Measurements from ENCODE around the gene B4GALNT3. TPM values are rescaled to one million over a fixed set of nuclear protein-coding genes. Genes with fewer than 3 reads are reported as not detected.

Gene B4GALNT3
- total RNA-seq, 4 donors from 2014 or later, result 7.9 to 14.1 (median 9.8) TPM

- no peak overlapping the region for H3K27ac ChIP-seq
- WGBS, 2 donors, result 65 to 76% methylated on average over 1 of the region's 1 CpG
- TF ChIP-seq CTCF (IDR thresholded peaks at IDR 0.05), result no peak
- no peak for TF ChIP-seq POLR2A (IDR thresholded peaks at IDR 0.05)
- TF ChIP-seq EP300 (IDR thresholded peaks at IDR 0.05), result no peak
- no peaks in the 10 kb centered on the region for H3K9me3 ChIP-seq
- H3K27me3 ChIP-seq, result peaks cover 0 to 7% of the 10 kb centered on the region in 2 donors
- H3K4me3 ChIP-seq, result no peak overlapping the region
- H3K4me1 ChIP-seq, result no peaks in the 10 kb centered on the region
- no peaks in the 10 kb centered on the region for H3K36me3 ChIP-seq
- DNase-seq (ENCODE audit: low spot score in 2 of 2), result no peak
Measured at GRCh38 chr12:447141-447540, 12.6 kb upstream of the B4GALNT3 start.

- Histone ChIP-seq H3K4me1 (no peaks in the 10 kb centered on the region), H3K4me3 (no peak overlapping the region), H3K27me3 (peaks cover 0 to 10% of the 10 kb centered on the region in 2 donors), H3K27ac (no peak overlapping the region), H3K36me3 (no peaks in the 10 kb centered on the region), H3K9me3 (no peaks in the 10 kb centered on the region)
- 49 to 75% methylated on average over 4 of the region's 4 CpGs for WGBS, 2 donors
- TF ChIP-seq EP300 (IDR thresholded peaks at IDR 0.05) (no peak), CTCF (IDR thresholded peaks at IDR 0.05) (no peak)
- DNase-seq (ENCODE audit: low spot score in 2 of 2), result no peak
Measured at GRCh38 chr12:449203-449602, 10.5 kb upstream of the B4GALNT3 start.

GRCh38 chr12:450438-450837, 9.3 kb upstream of the B4GALNT3 start:
- no peaks in the 10 kb centered on the region for H3K4me1 ChIP-seq
- H3K4me3 ChIP-seq, result no peak overlapping the region
- no peaks in the 10 kb centered on the region for H3K9me3 ChIP-seq
- DNase-seq (ENCODE audit: low spot score in 2 of 2), result no peak
- 89% methylated on average over 3 of the region's 3 CpGs for WGBS, 2 donors
- H3K27ac ChIP-seq, result no peak overlapping the region
- no peak for TF ChIP-seq EP300 (IDR thresholded peaks at IDR 0.05)
- TF ChIP-seq POLR2A (IDR thresholded peaks at IDR 0.05), result no peak
- no peak for TF ChIP-seq CTCF (IDR thresholded peaks at IDR 0.05)
- no peaks in the 10 kb centered on the region for H3K36me3 ChIP-seq
- peaks cover 0 to 10% of the 10 kb centered on the region in 2 donors for H3K27me3 ChIP-seq

GRCh38 chr12:452667-453210, 7.0 kb upstream of the B4GALNT3 start:
- no peak overlapping the region for H3K4me3 ChIP-seq
- H3K27ac ChIP-seq, result no peak overlapping the region
- H3K27me3 ChIP-seq, result peaks cover 0 to 10% of the 10 kb centered on the region in 2 donors
- no peaks in the 10 kb centered on the region for H3K9me3 ChIP-seq
- H3K36me3 ChIP-seq, result no peaks in the 10 kb centered on the region
- 76 to 79% methylated on average over 8 to 12 of the region's 25 CpGs for WGBS, 2 donors
- TF ChIP-seq EP300 (IDR thresholded peaks at IDR 0.05) (no peak), CTCF (IDR thresholded peaks at IDR 0.05) (peak in 1 of 5 experiments; percentile 29), POLR2A (IDR thresholded peaks at IDR 0.05) (no peak)
- no peak for DNase-seq (ENCODE audit: low spot score in 2 of 2)
- H3K4me1 ChIP-seq, result no peaks in the 10 kb centered on the region

GRCh38 chr12:454833-455232, 4.9 kb upstream of the B4GALNT3 start:
- TF ChIP-seq CTCF (IDR thresholded peaks at IDR 0.05), result no peak
- TF ChIP-seq EP300 (IDR thresholded peaks at IDR 0.05), result no peak
- no peaks in the 10 kb centered on the region for H3K9me3 ChIP-seq
- DNase-seq (ENCODE audit: low spot score in 2 of 2), result no peak
- H3K27me3 ChIP-seq, result peaks cover 0 to 14% of the 10 kb centered on the region in 2 donors
- H3K4me1 ChIP-seq, result peaks cover 0 to 9% (median 0%) of the 10 kb centered on the region in 4 donors
- H3K4me3 ChIP-seq, result no peak overlapping the region
- H3K36me3 ChIP-seq, result no peaks in the 10 kb centered on the region
- peak overlapping the region in 2 of 4 donors; percentile 83 to 96 for H3K27ac ChIP-seq
- 71 to 73% methylated on average over 1 of the region's 1 CpG for WGBS, 2 donors

Measured in tibial nerve (tissue), 4 donors.